HepG2 (cell line): ENCODE measurements around the gene MAJIN. TPM values are rescaled to one million over a fixed set of nuclear protein-coding genes. Genes with fewer than 3 reads are reported as not detected.

ENCODE experiments used
- ATF2 ChIP-seq: sonication (generic); formaldehyde crosslinking; IDR thresholded peaks from 2 replicates; pipeline ENCODE4 v1.4.0; 2020; ENCODE audit warnings: missing genetic modification reagents
- ATF7-NPFF ChIP-seq: sonication (generic); formaldehyde crosslinking; IDR thresholded peaks from 2 replicates; pipeline ENCODE4 v1.8.1; 2023; ENCODE audit warnings: mild to moderate bottlenecking, low read depth, missing genetic modification reagents, moderate library complexity
- DNMT3B ChIP-seq: conservative IDR thresholded peaks from 2 replicates; pipeline ENCODE4 v1.6.1; 2016; ENCODE audit warnings: missing biosample characterization, control low read depth
- ERF ChIP-seq: IDR thresholded peaks from 2 replicates; pipeline ENCODE4 v1.6.1; 2018; ENCODE audit warnings: missing biosample characterization, missing genetic modification reagents
- ESRRA ChIP-seq: sonication (generic); formaldehyde crosslinking; IDR thresholded peaks from 2 replicates; pipeline ENCODE4 v1.5.1; 2020; ENCODE audit warnings: mild to moderate bottlenecking, low read depth, missing genetic modification reagents
- ETV5 ChIP-seq: IDR thresholded peaks from 2 replicates; pipeline ENCODE4 v1.6.1; 2018; ENCODE audit warnings: missing biosample characterization, missing genetic modification reagents, inconsistent platforms, borderline replicate concordance
- FOXC1 ChIP-seq: sonication (generic); formaldehyde crosslinking; IDR thresholded peaks from 2 replicates; pipeline ENCODE4 v1.8.0; 2022; ENCODE audit warnings: mild to moderate bottlenecking, missing genetic modification reagents, borderline replicate concordance
- HNF1A ChIP-seq, 2 experiments: sonication (generic) in 1 of 2; formaldehyde crosslinking in 1 of 2; IDR thresholded peaks; 2 replicates each; pipeline versions ENCODE4 v1.4.0 to v1.6.1; 2016 to 2020; ENCODE audit warnings: borderline replicate concordance in 1 of 2, low read depth in 1 of 2, mild to moderate bottlenecking in 1 of 2, missing genetic modification reagents in 1 of 2
- IRF9 ChIP-seq: sonication (generic); formaldehyde crosslinking; IDR thresholded peaks from 2 replicates; pipeline ENCODE4 v1.8.0; 2022; ENCODE audit warnings: missing genetic modification reagents, mild to moderate bottlenecking, borderline replicate concordance
- MED13 ChIP-seq: sonication (generic); formaldehyde crosslinking; IDR thresholded peaks from 2 replicates; pipeline ENCODE4 v1.5.0; 2020; ENCODE audit warnings: missing genetic modification reagents
- MXI1 ChIP-seq: IDR thresholded peaks from 3 replicates; pipeline ENCODE4 v1.6.1; 2012; ENCODE audit warnings: low read depth, low read length, inconsistent platforms, borderline replicate concordance
- MYC ChIP-seq: sonication (generic); formaldehyde crosslinking; IDR thresholded peaks from 2 replicates; pipeline ENCODE4 v1.9.0; 2021; ENCODE audit warnings: missing genetic modification reagents, borderline replicate concordance
- NR2C2 ChIP-seq: sonication (generic); formaldehyde crosslinking; IDR thresholded peaks from 2 replicates; pipeline ENCODE4 v1.4.0; 2020; ENCODE audit warnings: missing genetic modification reagents, mild to moderate bottlenecking, moderate library complexity, borderline replicate concordance
- NR2F1 ChIP-seq, 2 experiments: fragments of 450-650 bp in 1 of 2; formaldehyde crosslinking in 1 of 2; IDR thresholded peaks; 2 replicates each; pipeline versions ENCODE4 v1.5.0 to v1.6.1; 2016 to 2020; ENCODE audit warnings: mild to moderate bottlenecking in 1 of 2, missing compliant biosample characterization in 1 of 2, missing genetic modification reagents in 1 of 2, moderate library complexity in 1 of 2
- PHF20 ChIP-seq: sonication (generic); formaldehyde crosslinking; IDR thresholded peaks from 2 replicates; pipeline ENCODE4 v1.5.0; 2020; ENCODE audit warnings: mild to moderate bottlenecking, missing genetic modification reagents
- RNF2 ChIP-seq: fragments of 450-650 bp; conservative IDR thresholded peaks from 2 replicates; pipeline ENCODE4 v1.6.1; 2016; ENCODE audit warnings: low read depth
- SIN3A ChIP-seq: IDR thresholded peaks from 2 replicates; pipeline ENCODE4 v1.6.1; 2011; ENCODE audit warnings: low read depth, mild to moderate bottlenecking, control low read depth, low read length, borderline replicate concordance
- TAF1 ChIP-seq: sonication (generic); formaldehyde crosslinking; IDR thresholded peaks from 2 replicates; pipeline ENCODE4 v1.4.0; 2020; ENCODE audit warnings: missing genetic modification reagents
- ZNF234 ChIP-seq: sonication (generic); formaldehyde crosslinking; conservative IDR thresholded peaks from 2 replicates; pipeline ENCODE4 v1.5.1; 2020; ENCODE audit warnings: mild to moderate bottlenecking, missing genetic modification reagents
- ZNF563 ChIP-seq: sonication (generic); formaldehyde crosslinking; IDR thresholded peaks from 2 replicates; pipeline ENCODE4 v1.8.0; 2022; ENCODE audit warnings: mild to moderate bottlenecking, moderate library complexity, missing genetic modification reagents
- ZNF713 ChIP-seq: sonication (generic); formaldehyde crosslinking; IDR thresholded peaks from 2 replicates; pipeline ENCODE4 v1.4.0; 2020; ENCODE audit warnings: mild to moderate bottlenecking, missing genetic modification reagents
- ZNF883 ChIP-seq: sonication (generic); formaldehyde crosslinking; IDR thresholded peaks from 2 replicates; pipeline ENCODE4 v1.5.1; 2020; ENCODE audit warnings: mild to moderate bottlenecking, missing genetic modification reagents; ENCODE audit errors: not compliant biosample characterization
- polyA plus RNA-seq, 8 experiments: library from polyadenylated mRNA; depleted of rRNA in 3 of 8; stranded (reverse) in 7 of 8; unstranded in 1 of 8; fragments of >200 nt; fragmentation: Illumina TruSeq in 4 of 8; extraction: Trizol in 4 of 8; gene quantifications; 2 replicates each; pipeline versions ENCODE4 v1.2.1 to v1.2.3, GENCODE V29; 2011 to 2016; ENCODE audit warnings: low read depth in 4 of 8, missing spikeins in 1 of 8, mixed read lengths in 1 of 8; ENCODE audit not compliant: insufficient read depth in 1 of 8
- total RNA-seq, 5 experiments: library from RNA; depleted of rRNA; stranded (reverse); fragments of >200 nt; fragmentation: Illumina TruSeq; extraction: Trizol; gene quantifications; 2 replicates each; pipeline ENCODE4 v1.2.3, GENCODE V29; 2016; ENCODE audit warnings: low read depth in 1 of 5

The MAJIN gene
- total and polyA plus RNA-seq, 2 of the 13 experiments (the other 11 are each of a cell fraction or from before 2014, with no cell fraction given), result not detected

- TF ChIP-seq ATF2 (CRISPR knock-in tag) (peak; percentile 68), MED13 (CRISPR knock-in tag) (no peak), NR2F1 (CRISPR knock-in tag; IDR thresholded peaks at IDR 0.05) (peak; percentile 5 to 80; a peak in 2 of 4 replicates), RNF2 (0 out of 2 replicates have a peak, but pooled peaks have one; percentile 37), ETV5 (CRISPR knock-in tag) (no peak; the same call in 1 of the 2 replicates), ZNF563 (CRISPR knock-in tag) (peak; percentile 59), HNF1A (IDR thresholded peaks at IDR 0.05; ENCODE audit: low read depth) (0 out of 2 replicates have a peak, but pooled peaks have one; percentile 6), HNF1A (CRISPR knock-in tag; IDR thresholded peaks at IDR 0.05; ENCODE audit: borderline replicate concordance) (no peak), MXI1 (peak; percentile 100), ZNF234 (CRISPR knock-in tag) (no peak), ZNF713 (CRISPR knock-in tag) (no peak), DNMT3B (CRISPR knock-in tag) (peak; percentile 64; the same call in 1 of the 2 replicates), ATF7-NPFF (peak; percentile 69), MYC (CRISPR knock-in tag) (peak; percentile 38; the same call in 1 of the 2 replicates), FOXC1 (peak; percentile 91; the same call in 1 of the 2 replicates), SIN3A (0 out of 2 replicates have a peak, but pooled peaks have one; percentile 47), ESRRA (CRISPR knock-in tag) (0 out of 2 replicates have a peak, but pooled peaks have one; percentile 64), PHF20 (peak; percentile 63; the same call in 1 of the 2 replicates), NR2C2 (CRISPR knock-in tag) (peak; percentile 84), ERF (CRISPR knock-in tag) (peak; percentile 55; the same call in 1 of the 2 replicates), IRF9 (CRISPR knock-in tag) (0 out of 2 replicates have a peak, but pooled peaks have one; percentile 48), TAF1 (peak; percentile 88), ZNF883 (CRISPR knock-in tag) (peak; percentile 67)
Measured at GRCh38 chr11:64916775-64917662, 54.9 kb downstream of the MAJIN start, which contains the start of gene ATG2A (continued).
